Activated effector memory CD4-positive, alpha-beta T cell treated with anti-CD3 and anti-CD28 coated beads, Interleukin-2, amount 50 U/mL, for 16 hours (primary cell): ENCODE measurements around the gene USP38.
A peak's percentile ranks its signal among the peaks of the same experiment; 100 is the strongest.
"Not testable (repeated sequence)": the region's sequence is repeated elsewhere in the genome, so short reads cannot be mapped to it uniquely, and the experiment has no call there.

Source experiments
- DNase-seq: peaks from one replicate; pipeline ENCODE4 v3.0.0-alpha.2; 2020

Gene USP38

GRCh38 chr4:143184503-143185252 lies at the start of gene USP38:
Gene USP38 (plus strand): TSS chr4:143184917. CDS start chr4:143185451, 534 bp downstream.
- DNase-seq, result peak; percentile 96

- DNase-seq, result no peak
Measured at GRCh38 chr4:143135358-143135757, 49.4 kb upstream of the USP38 start.

GRCh38 chr4:143140696-143141095 lies 44.0 kb upstream of the USP38 start:
- no peak for DNase-seq

- no peak for DNase-seq
Measured at GRCh38 chr4:143148521-143148920, 36.2 kb upstream of the USP38 start.

- no peak for DNase-seq
Measured at GRCh38 chr4:143156853-143157252, 27.9 kb upstream of the USP38 start.

- no peak for DNase-seq
Measured at GRCh38 chr4:143163614-143164013, 21.1 kb upstream of the USP38 start.

- DNase-seq, result not testable (repeated sequence)
Measured at GRCh38 chr4:143166722-143167121, 18.0 kb upstream of the USP38 start.

GRCh38 chr4:143178923-143179322 lies 5.8 kb upstream of the USP38 start:
- DNase-seq, result no peak

- DNase-seq, result no peak
Measured at GRCh38 chr4:143183513-143184216, 1.1 kb upstream of the USP38 start.

- no peak for DNase-seq
Measured at GRCh38 chr4:143184217-143184502, 557 bp upstream of the USP38 start.

GRCh38 chr4:143185253-143186107 lies 763 bp downstream of the USP38 start:
- DNase-seq, result no peak

- no peak for DNase-seq
Measured at GRCh38 chr4:143186212-143186611, 1.5 kb downstream of the USP38 start.

GRCh38 chr4:143186649-143187048 lies 1.9 kb downstream of the USP38 start:
- DNase-seq, result no peak

- DNase-seq, result no peak
Measured at GRCh38 chr4:143188136-143189088, 3.7 kb downstream of the USP38 start.

GRCh38 chr4:143189528-143189927 lies 4.8 kb downstream of the USP38 start:
- DNase-seq, result no peak

GRCh38 chr4:143195581-143195980 lies 10.9 kb downstream of the USP38 start:
- no peak for DNase-seq

- DNase-seq, result no peak
Measured at GRCh38 chr4:143196323-143196722, 11.6 kb downstream of the USP38 start.

- DNase-seq, result no peak
Measured at GRCh38 chr4:143199503-143199902, 14.8 kb downstream of the USP38 start.

- DNase-seq, result no peak
Measured at GRCh38 chr4:143202824-143203223, 18.1 kb downstream of the USP38 start.

GRCh38 chr4:143203577-143203976 lies 18.9 kb downstream of the USP38 start:
- DNase-seq, result no peak

- DNase-seq, result no peak
Measured at GRCh38 chr4:143207555-143207954, 22.8 kb downstream of the USP38 start.

GRCh38 chr4:143212566-143212965 lies 27.8 kb downstream of the USP38 start:
- DNase-seq, result no peak

GRCh38 chr4:143215873-143216272 lies 31.2 kb downstream of the USP38 start:
- no peak for DNase-seq
